Measurements from ENCODE around the gene C11orf86.
"Not testable (repeated sequence)": the region's sequence is repeated elsewhere in the genome, so short reads cannot be mapped to it uniquely, and the experiment has no call there.

C11orf86 gene

GRCh38 chr11:66956689-66957290, 18.3 kb upstream of the C11orf86 start:
- no peak for TF ChIP-seq JUND (IDR thresholded peaks at IDR 0.05; ENCODE audit: low read depth)
- DNase-seq (ENCODE audit: low read depth in 1 of 2, low spot score in 1 of 2) = peak; percentile 22 to 54
- in situ Hi-C loops (cut with HindIII; ENCODE audit: low pct_unique_long_range_greater_than_20kb, low sequenced_read_pairs) = no loop called here

- no peak for TF ChIP-seq JUND (IDR thresholded peaks at IDR 0.05; ENCODE audit: low read depth)
- in situ Hi-C loops (cut with HindIII; ENCODE audit: low pct_unique_long_range_greater_than_20kb, low sequenced_read_pairs) = no loop called here
- peak in 1 of 2 experiments; percentile 75 for DNase-seq (ENCODE audit: low read depth in 1 of 2, low spot score in 1 of 2)
These were observed 17.2 kb upstream of the C11orf86 start for GRCh38 chr11:66957971-66958231.

- no peak for TF ChIP-seq JUND (IDR thresholded peaks at IDR 0.05; ENCODE audit: low read depth)
- in situ Hi-C loops (cut with HindIII; ENCODE audit: low pct_unique_long_range_greater_than_20kb, low sequenced_read_pairs) = no loop called here
- peak; percentile 100 for DNase-seq (ENCODE audit: low read depth in 1 of 2, low spot score in 1 of 2)
These were observed 16.7 kb upstream of the C11orf86 start, which contains the start of gene PC for GRCh38 chr11:66958232-66958955. Gene PC, minus strand, starts transcription at chr11:66958383. Its CDS starts 86,224 bp downstream, at chr11:66872159.

- DNase-seq (ENCODE audit: low read depth in 1 of 2, low spot score in 1 of 2) = no peak
- no peak for TF ChIP-seq JUND (IDR thresholded peaks at IDR 0.05; ENCODE audit: low read depth)
- in situ Hi-C loops (cut with HindIII; ENCODE audit: low pct_unique_long_range_greater_than_20kb, low sequenced_read_pairs) = no loop called here
These were observed 16.2 kb upstream of the C11orf86 start for GRCh38 chr11:66958956-66959274.

- in situ Hi-C loops (cut with HindIII; ENCODE audit: low pct_unique_long_range_greater_than_20kb, low sequenced_read_pairs); DNase-seq (ENCODE audit: low read depth in 1 of 2, low spot score in 1 of 2): not testable (repeated sequence)
These were observed 13.4 kb upstream of the C11orf86 start for GRCh38 chr11:66961691-66962213.

- TF ChIP-seq JUND (IDR thresholded peaks at IDR 0.05; ENCODE audit: low read depth) = no peak
- no peak for DNase-seq (ENCODE audit: low read depth in 1 of 2, low spot score in 1 of 2)
- in situ Hi-C loops (cut with HindIII; ENCODE audit: low pct_unique_long_range_greater_than_20kb, low sequenced_read_pairs) = no loop called here
These were observed 12.9 kb upstream of the C11orf86 start for GRCh38 chr11:66962247-66962646.

- TF ChIP-seq JUND (IDR thresholded peaks at IDR 0.05; ENCODE audit: low read depth) = no peak
- in situ Hi-C loops (cut with HindIII; ENCODE audit: low pct_unique_long_range_greater_than_20kb, low sequenced_read_pairs) = no loop called here
- no peak for DNase-seq (ENCODE audit: low read depth in 1 of 2, low spot score in 1 of 2)
These were observed 12.3 kb upstream of the C11orf86 start for GRCh38 chr11:66962801-66963200.

GRCh38 chr11:66964495-66964894, 10.6 kb upstream of the C11orf86 start:
- no peak for DNase-seq (ENCODE audit: low read depth in 1 of 2, low spot score in 1 of 2)
- in situ Hi-C loops (cut with HindIII; ENCODE audit: low pct_unique_long_range_greater_than_20kb, low sequenced_read_pairs) = no loop called here
- no peak for TF ChIP-seq JUND (IDR thresholded peaks at IDR 0.05; ENCODE audit: low read depth)

- no peak for DNase-seq (ENCODE audit: low read depth in 1 of 2, low spot score in 1 of 2)
- in situ Hi-C loops (cut with HindIII; ENCODE audit: low pct_unique_long_range_greater_than_20kb, low sequenced_read_pairs) = no loop called here
- no peak for TF ChIP-seq JUND (IDR thresholded peaks at IDR 0.05; ENCODE audit: low read depth)
These were observed 8.8 kb upstream of the C11orf86 start for GRCh38 chr11:66966351-66966750.

GRCh38 chr11:66967670-66968425, 7.3 kb upstream of the C11orf86 start:
- in situ Hi-C loops (cut with HindIII; ENCODE audit: low pct_unique_long_range_greater_than_20kb, low sequenced_read_pairs) = no loop called here
- no peak for DNase-seq (ENCODE audit: low read depth in 1 of 2, low spot score in 1 of 2)
- no peak for TF ChIP-seq JUND (IDR thresholded peaks at IDR 0.05; ENCODE audit: low read depth)

GRCh38 chr11:66969584-66970225, 5.4 kb upstream of the C11orf86 start:
- DNase-seq (ENCODE audit: low read depth in 1 of 2, low spot score in 1 of 2) = no peak
- TF ChIP-seq JUND (IDR thresholded peaks at IDR 0.05; ENCODE audit: low read depth) = no peak
- in situ Hi-C loops (cut with HindIII; ENCODE audit: low pct_unique_long_range_greater_than_20kb, low sequenced_read_pairs) = no loop called here

- DNase-seq (ENCODE audit: low read depth in 1 of 2, low spot score in 1 of 2) = no peak
- TF ChIP-seq JUND (IDR thresholded peaks at IDR 0.05; ENCODE audit: low read depth) = no peak
- in situ Hi-C loops (cut with HindIII; ENCODE audit: low pct_unique_long_range_greater_than_20kb, low sequenced_read_pairs) = no loop called here
These were observed 4.7 kb upstream of the C11orf86 start for GRCh38 chr11:66970371-66970806.

Measured in T47D (cell line).